Suppressor macrophage treated with lipopolysaccharide for 4 hours (primary cell): ENCODE measurements around the gene STARD3NL.
"Not testable (repeated sequence)": the region's sequence is repeated elsewhere in the genome, so short reads cannot be mapped to it uniquely, and the experiment has no call there.

Experiments used
- DNase-seq: peaks from one replicate; pipeline ENCODE4 v3.0.0-alpha.2; 2020

Gene STARD3NL

DNA sequence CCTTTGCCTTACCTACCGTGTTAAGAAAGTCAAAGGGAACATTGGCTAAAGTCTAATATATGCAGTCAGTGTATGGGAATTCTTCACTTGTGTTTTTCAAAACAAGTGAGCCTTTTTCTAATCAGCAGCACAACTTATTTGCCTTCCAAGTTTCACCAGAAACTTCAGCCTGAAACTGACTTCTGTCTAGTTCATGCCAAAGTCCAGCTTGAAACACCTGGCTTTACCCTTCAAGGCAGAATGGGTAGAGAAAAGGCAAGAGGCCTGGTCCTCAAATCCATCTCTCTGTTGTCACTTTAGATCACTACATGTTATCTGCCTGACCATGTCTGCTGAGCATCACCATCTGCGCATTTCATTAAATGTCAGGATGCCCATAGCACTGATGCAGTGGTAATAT is 92.4 kb downstream of the STARD3NL start:
- DNase-seq = not testable (repeated sequence)

GRCh38 chr7:38273286-38273995 is 95.4 kb downstream of the STARD3NL start, which contains the start of gene TARP:
TSS of gene TARP (minus strand) at chr7:38273636.
- DNase-seq = no peak

DNA sequence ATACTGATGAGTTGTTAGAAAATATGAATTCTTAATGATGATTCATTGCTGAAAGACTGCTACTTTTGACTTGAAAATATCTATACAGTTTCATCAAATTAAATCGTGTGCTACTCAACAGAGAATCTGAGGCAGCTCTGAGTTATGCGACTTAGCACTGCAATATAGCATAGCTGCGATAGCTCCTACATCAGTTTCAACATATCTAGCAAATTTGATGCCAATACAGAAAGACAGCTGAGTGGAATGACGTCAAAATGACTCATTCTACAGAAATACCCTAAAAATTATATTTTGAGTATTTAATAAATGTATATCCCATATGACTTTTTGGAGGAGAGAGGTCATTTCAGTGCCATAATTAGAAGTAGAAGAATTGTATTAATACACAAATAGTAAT is 96.4 kb downstream of the STARD3NL start:
- peak; percentile 80 for DNase-seq

DNA sequence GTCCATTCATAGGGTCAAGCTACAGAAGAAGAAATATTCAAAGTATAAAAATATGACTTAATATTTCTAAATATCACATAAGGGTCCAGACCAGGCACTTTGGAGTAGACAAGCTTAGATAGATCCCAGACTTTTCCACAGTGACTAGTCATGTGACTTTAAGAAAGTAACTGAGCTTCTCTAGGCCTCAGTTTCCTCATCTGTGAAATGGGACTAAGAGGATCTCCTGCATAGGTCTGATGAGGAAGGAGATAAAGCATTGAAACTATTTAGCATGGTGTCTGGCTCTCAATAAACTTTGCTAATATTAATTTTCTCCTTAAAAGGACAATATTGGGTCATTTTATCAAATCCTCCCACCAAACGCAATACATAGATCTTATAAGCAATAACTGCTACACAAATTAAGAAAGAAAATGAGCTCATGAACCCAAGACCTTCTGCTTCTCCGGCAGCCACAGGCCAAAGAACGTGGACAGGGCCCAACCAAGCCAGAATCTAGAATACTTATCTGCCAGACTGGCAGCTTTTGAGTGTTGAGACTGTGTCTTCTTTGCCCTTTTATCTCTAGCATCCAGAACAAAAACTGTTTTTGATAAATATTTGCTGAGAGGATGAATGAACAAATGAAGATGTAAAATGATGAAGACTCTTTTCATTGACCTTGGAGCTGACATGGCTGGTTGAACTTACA is 97.0 kb downstream of the STARD3NL start:
- DNase-seq = no peak

GRCh38 chr7:38276096-38276877 is 98.2 kb downstream of the STARD3NL start:
- DNase-seq = peak; percentile 89

DNA sequence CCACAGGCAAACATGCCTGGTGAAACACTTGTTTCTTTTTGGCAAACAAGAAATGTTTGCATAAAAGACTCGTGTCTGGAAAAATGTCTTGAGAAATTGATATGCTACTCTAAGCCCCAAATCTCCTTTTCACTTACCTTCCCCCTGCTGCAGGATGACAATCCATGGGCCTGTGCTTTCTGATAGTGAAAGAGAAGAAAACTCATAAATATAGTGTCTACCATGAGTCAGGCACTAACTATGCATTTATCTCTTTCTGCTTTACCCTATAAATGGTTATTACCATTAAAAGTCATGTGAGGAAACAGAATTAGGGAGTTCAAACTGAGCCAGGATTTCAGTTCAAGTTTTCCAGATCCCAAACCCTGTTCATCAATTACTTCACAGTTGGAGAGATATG is 102.0 kb downstream of the STARD3NL start:
- no peak for DNase-seq
